NCI-H2107 (cell line): ENCODE results near the gene TMEM106C.
"Not testable (repeated sequence)": the region's sequence is repeated elsewhere in the genome, so short reads cannot be mapped to it uniquely, and the experiment has no call there.

Source experiments
- DNase-seq: peaks from one replicate; lab custom pipeline; 2025; lab: John Stamatoyannopoulos, UW

Gene TMEM106C

DNA sequence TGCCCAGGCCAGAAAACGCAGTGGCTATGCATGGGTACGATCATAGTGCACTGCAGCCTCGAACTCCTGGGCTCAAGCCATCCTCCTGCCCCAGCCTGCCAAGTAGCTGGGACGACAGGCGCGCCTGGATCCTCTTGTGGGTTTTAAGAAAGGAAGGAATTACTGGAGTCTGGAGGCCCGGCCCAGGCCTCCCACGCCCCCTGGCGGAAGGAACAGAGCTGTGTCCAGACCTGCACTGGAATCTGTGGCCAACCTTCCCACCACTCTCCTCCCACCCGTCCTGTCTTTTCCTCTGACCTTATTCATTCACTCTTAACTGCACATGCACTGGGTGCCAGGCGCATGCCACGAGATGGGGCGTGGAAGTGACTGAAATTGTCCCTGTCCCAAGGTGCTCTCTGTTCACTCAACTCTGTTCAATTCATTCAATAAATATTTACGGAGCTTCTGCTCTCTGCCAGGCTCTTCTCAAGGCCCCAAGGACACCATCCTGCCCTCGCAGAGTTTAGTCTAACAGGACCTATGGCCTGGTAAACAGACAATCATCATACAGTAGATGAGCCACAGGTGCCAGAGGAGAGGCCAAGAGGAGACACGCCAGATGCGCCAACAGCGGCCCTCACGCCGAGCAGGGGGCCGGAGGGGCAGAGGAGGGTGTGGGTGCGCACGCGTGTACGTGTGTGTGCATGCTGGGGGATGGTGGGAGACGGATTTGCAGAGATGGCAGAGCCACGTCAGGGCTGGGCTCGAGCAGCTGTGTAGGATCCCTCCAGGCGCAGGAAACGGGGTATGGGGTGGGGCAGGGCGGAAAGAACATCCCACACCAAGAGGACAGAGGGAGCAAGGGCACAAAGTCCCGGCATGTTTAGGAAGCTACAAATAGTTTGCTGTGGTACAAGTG lies 13.7 kb upstream of the TMEM106C start:
- DNase-seq: no peak

DNA sequence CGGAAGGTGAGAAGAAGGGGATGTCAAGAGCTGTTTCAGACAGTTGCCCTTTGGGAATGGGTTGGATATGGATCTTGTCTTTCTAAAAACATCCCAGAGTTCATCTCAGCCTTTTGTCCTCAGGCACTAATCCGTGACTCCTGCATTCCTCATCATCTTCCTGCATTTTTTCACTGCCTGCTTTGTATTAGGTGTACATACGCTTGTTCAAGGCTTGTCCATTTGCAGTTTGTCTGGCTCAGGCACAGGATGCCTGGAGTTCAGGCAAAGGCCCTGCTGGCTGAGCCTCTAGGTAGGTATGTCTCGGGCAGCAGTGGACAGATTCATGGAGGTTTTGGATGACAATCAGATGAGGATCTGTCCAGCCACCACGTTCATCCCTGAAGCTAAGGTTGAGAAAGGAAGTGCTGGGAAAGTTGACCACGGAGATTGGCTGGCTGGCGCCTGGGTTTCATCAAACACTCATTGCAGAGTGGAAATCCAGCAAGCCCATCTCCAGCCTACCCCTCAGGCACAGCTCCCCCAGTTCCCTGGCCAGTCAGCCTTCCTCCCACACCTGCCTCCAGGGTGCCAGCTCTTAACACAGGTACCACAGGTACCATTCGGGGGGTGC lies 12.4 kb upstream of the TMEM106C start:
- DNase-seq: no peak

GRCh38 chr12:47954058-47954457 lies 9.3 kb upstream of the TMEM106C start:
- no peak for DNase-seq

DNA sequence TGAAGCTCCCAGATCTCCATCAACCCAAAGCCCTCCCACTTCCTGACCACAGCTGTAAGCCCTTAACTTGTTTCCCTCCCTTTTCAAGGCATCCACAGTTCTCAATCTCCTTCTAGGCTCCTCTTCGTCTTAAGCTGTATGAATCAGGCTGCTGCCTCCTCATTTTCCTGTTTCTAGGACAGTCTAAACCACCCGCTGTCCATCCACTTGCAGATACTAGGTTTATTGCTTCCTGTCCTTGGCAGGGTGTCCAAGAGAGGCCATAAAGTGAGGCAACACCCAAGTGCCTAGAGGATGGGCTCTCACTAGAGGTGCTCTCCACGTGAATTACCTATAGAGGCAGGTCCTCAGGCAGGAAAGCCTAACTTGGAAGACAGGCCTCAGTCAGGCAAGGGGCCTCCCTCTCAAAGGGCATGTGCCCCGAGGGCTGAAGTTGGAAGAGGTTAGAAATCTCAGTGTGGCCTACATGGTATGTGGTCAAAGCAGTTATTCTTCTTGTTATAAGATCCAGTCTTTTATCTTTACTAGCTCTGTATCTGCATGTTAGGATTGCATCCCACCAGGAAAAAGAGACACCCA lies 8.8 kb upstream of the TMEM106C start:
- DNase-seq: no peak

DNA sequence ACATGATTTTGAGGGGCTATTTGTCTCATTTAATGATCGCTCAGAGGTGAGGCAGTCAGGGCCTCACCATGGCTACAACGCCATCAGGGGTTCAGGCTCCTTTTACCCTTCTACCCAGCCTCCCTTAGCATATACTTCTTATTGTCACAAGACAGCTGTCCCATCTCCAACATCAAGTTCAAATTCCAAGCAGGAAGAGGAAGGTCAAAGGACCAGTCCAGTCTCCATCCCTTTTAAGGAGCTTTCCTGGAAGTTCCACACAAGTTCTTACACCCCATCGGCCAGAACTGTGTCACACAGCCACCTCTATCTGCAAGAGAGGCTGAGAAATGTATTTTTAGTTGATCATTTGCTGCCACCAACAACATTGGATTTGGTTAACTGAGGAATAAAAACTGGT lies 8.3 kb upstream of the TMEM106C start:
- no peak for DNase-seq

DNA sequence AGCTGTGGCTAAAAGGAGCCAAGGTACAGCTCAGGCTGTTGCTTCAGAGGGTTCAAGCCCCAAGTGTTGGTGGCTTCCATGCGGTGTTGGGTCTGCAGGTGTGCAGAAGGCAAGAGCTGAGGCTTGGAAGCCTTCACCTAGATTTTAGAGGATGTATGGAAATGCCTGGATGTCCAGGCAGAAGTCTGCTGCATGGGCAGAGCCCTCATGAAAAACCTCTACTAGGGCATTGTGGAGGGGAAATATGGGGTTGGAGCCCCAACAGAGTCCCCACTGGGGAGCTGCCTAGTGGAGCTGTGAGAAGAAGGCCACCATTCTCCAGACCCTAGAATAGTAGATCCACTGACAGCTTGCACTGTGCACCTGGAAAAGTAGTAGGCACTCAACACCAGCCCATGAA lies 5.7 kb upstream of the TMEM106C start:
- not testable (repeated sequence) for DNase-seq

DNA sequence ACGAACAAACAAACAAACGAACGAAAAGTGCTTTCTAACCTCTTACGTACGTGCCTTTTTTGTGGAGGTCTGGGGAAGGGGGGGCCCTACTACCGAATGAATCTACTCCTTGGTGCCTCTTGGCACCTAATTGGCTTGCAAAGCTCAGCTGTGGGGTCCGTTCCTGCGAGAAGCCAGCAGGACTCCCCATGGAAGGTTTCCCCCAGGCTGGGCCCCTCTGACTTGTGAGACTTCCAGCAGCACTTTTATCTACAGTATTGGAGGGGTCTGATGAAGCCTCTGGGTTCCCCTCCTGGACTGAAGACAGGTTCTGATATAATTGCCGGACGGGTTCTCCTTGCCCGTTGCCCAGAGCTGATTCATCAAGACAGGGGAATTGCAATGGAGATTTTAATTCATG lies 1.2 kb upstream of the TMEM106C start:
- DNase-seq: no peak

- DNase-seq: no peak
Measured at GRCh38 chr12:47964106-47964728, 821 bp downstream of the TMEM106C start.

GRCh38 chr12:47965581-47965980 lies 2.2 kb downstream of the TMEM106C start:
- DNase-seq: no peak

- no peak for DNase-seq
Measured at GRCh38 chr12:47967461-47968321, 4.3 kb downstream of the TMEM106C start.

GRCh38 chr12:47969845-47970244 lies 6.4 kb downstream of the TMEM106C start:
- DNase-seq: no peak

GRCh38 chr12:47970843-47971242 lies 7.4 kb downstream of the TMEM106C start:
- DNase-seq: no peak

DNA sequence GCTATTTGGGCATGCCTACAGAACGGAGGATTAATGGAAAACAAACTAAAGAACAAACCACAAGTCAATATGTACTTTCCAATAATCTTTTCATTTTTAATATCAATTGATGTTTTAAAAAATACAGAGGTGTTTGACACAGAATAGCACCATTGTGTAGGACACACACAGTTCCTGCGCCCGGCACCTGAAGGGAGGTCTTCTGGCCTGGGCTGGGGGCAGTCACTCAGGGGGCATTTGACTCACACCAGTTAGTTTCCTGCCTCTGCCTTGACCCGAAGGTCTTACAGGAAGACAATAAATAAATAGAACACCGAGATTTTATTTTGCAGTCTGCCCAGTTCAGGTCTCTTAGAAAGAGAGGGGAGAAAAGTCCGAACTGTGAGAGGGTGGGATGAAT lies 9.5 kb downstream of the TMEM106C start:
- DNase-seq: no peak

GRCh38 chr12:47973870-47974269 lies 10.5 kb downstream of the TMEM106C start:
- DNase-seq: no peak

DNA sequence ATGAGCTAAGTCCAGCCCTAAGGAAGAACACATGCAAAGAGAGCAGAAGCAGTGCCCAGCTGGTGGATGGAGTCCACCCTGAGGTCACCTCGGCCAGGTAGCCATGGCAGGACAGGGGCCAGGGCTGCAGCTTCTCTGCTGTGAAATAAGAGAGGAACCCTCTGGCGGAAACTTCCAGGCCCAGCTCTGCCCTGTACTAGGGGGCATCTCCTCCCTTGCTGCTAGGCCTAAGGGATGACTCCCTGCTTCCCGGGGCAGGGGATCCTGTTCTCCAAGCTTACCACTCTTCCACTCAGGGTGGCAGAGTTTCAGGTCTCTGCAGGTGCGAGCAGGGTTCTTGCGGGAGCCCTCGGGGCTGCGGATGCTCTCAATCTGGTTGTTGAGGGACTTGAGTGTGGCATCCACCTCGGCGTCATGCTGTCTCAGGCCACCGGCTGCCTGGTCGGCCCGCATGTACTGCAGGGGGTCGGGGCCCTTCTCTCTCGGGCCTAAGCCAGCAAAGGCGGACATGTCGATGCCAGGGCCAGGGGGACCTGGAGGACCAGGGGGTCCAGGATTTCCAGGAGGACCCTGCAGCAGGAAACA lies 11.7 kb downstream of the TMEM106C start:
- DNase-seq: no peak

DNA sequence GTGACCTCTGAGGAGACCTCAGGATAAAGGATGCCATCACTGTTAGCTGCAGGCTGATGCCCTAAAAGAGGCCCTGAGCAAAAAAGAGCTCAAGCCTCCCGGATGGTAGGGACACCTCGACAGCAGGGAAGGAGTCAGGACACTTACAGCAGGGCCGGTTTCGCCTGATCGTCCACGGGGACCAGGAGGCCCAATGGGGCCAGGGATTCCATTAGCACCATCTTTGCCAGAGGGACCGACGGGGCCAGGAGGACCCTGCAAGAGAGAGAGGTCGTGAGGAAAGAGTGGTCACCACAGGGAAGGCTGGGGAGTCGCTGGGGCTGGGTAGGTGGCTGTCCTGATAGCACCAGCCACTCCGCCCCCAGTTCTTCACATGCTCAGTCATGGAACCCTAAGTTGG lies 12.4 kb downstream of the TMEM106C start:
- no peak for DNase-seq

GRCh38 chr12:47977046-47977771 lies 13.8 kb downstream of the TMEM106C start:
- DNase-seq: no peak

GRCh38 chr12:47977772-47978597 lies 14.6 kb downstream of the TMEM106C start:
- no peak for DNase-seq

- DNase-seq: no peak
Measured at GRCh38 chr12:47978598-47978873, 15.1 kb downstream of the TMEM106C start.

- no peak for DNase-seq
Measured at GRCh38 chr12:47979166-47979565, 15.8 kb downstream of the TMEM106C start.
